NCI-H1092 treated with DMSO at 0.1 percent for 48 hours (cell line): ENCODE results near the gene E2F1.
A peak's percentile ranks its signal among the peaks of the same experiment; 100 is the strongest.

Experiments
- DNase-seq: peaks from one replicate; lab custom pipeline; 2025; lab: John Stamatoyannopoulos, UW

E2F1 gene

DNA sequence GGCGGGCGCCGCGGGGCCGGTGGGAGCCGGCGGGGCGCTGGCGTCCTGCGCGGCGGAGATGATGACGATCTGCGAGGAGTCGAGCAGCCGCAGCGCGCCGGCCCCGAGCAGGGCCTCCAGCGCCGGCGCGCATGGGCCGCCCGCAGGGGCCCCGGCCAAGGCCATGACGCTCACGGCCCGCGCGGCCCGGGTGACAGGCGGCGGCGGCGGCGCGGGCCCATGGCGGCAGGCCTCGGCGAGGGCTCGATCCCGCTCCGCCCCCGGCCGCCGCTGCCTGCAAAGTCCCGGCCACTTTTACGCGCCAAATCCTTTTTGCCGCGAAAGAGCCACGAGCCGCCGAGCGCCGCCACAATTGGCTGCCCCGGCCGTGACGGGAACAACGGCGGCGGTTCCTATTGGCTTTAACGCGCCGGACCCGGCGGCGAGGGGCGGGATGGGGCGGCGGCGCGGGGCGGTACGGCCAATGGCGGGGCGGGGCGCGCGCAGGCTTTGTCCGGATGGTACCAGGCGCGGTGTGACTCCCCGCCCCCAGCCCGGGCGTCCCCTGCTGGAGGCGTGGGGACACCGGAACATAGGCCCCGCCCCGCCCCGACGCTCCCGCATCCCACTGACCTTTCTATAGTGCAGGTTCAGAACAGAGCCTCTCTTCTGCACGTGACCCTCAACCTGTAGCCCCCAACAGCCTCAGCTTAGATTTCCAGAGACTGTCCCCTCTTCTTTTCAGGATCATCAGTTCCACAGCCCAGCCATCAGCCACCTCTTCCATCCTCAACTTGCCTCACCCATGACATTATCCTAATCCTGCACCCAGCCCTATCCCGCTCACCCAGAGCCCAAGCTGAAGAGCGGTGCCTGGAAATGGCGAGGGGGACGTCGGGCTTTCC, at the start of gene E2F1:
TSS of gene E2F1 (minus strand) at position 286 of the 884 bp plus-strand sequence. CDS start at position 165, 121 bp downstream.
- peak; percentile 95 for DNase-seq

- DNase-seq, result no peak
These were observed 47.7 kb upstream of the E2F1 start for GRCh38 chr20:33733654-33734576.

GRCh38 chr20:33732166-33732970, 46.2 kb upstream of the E2F1 start:
- peak; percentile 89 for DNase-seq

GRCh38 chr20:33731693-33732165, 45.5 kb upstream of the E2F1 start, which contains the start of gene ZNF341:
ZNF341 (plus strand) TSS chr20:33731996; CDS start chr20:33732022, 26 bp downstream.
- peak; percentile 89 for DNase-seq

- no peak for DNase-seq
These were observed 44.9 kb upstream of the E2F1 start for GRCh38 chr20:33730946-33731692.

- no peak for DNase-seq
These were observed 42.9 kb upstream of the E2F1 start for GRCh38 chr20:33729101-33729500.

- no peak for DNase-seq
These were observed 42.3 kb upstream of the E2F1 start for GRCh38 chr20:33728463-33728862.

- no peak for DNase-seq
These were observed 41.6 kb upstream of the E2F1 start for GRCh38 chr20:33727806-33728205.

GRCh38 chr20:33727115-33727479, 40.9 kb upstream of the E2F1 start:
- no peak for DNase-seq

DNA sequence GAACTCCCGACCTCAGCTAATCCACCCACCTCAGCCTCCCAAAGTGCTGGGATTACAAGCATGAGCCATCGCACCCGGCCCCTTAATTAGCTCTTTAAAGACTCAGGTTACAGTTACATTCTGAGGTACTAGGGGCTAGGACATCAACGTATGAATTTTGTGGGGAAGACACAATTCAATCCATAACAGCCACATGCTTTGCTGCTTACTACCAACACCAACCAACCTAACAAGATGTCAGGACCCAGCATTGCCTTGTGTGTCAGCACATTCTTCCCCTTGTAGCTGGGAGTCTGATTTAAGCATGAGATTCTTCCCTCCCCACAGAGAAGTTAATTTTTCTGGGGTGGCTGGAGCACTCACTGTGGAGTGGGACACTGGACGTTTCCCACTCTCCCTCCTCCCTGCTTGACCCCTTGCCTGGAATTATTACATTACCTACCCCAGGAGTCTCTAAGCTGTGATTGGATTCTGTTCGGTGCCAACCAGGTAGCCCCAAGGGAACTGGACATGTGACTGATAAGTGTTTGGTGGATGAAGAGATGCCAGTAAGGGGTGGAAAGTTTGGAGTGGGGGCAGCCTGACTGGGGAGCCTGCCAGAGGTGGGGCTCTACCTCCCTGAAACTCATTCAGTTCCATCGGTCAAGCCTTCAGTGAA, 39.6 kb upstream of the E2F1 start:
- no peak for DNase-seq

- DNase-seq, result no peak
These were observed 38.4 kb upstream of the E2F1 start for GRCh38 chr20:33724439-33725094.

GRCh38 chr20:33721391-33722140, 35.4 kb upstream of the E2F1 start:
- no peak for DNase-seq

- DNase-seq, result peak; percentile 99
These were observed 34.0 kb upstream of the E2F1 start, which contains the start of gene PXMP4 for GRCh38 chr20:33719989-33720709. PXMP4 (minus strand) TSS chr20:33720310; CDS start chr20:33720207, 103 bp downstream.

DNA sequence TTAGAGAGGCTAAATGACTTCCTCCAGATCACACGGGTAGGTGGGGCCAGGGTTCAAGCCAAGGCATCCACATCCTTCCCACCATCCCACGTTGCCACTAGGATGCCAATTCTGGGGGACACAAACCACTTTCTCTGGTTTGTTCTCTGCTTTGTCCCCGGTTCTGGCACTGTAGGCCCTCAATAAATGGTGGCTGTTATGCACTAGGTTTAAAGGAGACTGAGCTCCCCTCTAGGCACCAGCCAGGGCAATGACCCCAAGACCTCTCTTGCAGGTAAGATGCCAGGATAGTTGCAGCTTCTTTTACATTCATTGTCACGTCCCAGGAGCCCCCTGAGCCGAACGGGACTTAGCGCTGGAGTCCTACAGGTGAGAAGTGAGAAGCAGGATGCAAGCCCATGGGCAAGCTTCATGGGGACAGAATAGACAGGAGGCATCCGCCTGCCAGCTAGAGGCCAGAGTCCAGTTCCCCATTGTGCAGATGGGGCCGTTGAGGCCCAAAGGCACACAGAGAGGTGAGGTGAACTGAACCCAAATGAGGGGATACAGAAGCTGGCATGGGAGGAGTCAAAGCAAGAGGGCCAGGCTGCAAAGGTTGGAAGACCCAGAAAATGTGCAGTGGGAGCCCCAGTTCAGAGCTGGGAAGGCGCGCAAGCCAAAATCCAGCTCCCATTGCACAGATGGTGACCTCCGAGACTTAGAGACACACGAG, 33.2 kb upstream of the E2F1 start:
- DNase-seq, result no peak

DNA sequence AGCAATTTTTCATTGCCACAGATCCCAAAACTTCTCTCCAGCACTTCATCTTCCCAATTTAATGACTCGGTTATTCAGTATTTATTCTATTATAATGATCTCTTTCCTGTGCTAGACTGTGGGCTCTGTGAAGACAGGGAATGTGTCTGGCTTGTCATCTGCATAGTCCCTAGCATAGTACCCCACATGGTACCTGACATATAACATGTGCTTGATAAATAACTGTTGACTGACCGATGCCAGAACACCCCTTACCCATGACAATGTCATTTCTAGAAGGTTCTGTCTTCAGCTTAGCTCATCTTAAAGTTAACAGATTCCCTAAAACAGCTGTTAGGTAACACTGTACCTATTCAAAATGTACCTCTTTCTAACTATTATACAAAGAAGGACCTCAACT, 30.3 kb upstream of the E2F1 start:
- no peak for DNase-seq

DNA sequence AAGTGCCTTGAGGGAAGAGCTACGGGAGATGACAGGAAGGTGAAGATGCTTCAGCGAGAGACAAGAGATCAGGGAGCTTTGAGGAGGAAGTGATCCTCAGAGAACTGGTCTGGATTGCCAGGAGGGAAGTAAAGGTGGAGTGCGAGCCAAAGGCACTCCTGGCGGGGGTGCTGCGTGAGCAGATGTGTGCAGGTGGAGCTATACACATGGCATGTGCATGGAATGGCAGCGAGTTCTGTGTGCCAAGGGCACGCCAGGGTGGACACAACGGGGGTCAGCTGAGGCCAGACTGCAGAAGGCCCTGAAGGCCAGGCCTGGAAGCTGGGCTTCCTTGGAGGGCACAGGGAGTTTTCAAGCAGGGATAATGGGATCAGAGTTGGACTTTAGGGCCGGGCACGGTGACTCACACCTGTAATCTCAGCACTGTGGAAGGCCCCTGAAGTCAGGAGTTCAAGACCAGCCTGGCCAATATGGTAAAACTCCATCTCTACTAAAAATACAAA, 27.7 kb upstream of the E2F1 start:
- no peak for DNase-seq

GRCh38 chr20:33711446-33711738, 25.2 kb upstream of the E2F1 start:
- DNase-seq, result no peak
